ENCODE results near the gene ITIH1. TPM values are rescaled to one million over a fixed set of nuclear protein-coding genes. Genes with fewer than 3 reads are reported as not detected.
A peak's percentile ranks its signal among the peaks of the same experiment; 100 is the strongest.

ITIH1 gene
- total and polyA plus RNA-seq, 7 donors = 0.85 TPM; not detected in 6

GRCh38 chr3:52733256-52733891 is 44.0 kb upstream of the ITIH1 start:
- no peak overlapping the region for H3K4me3 ChIP-seq
- H3K9me3 ChIP-seq = peaks cover 0 to 2% (median 0%) of the 10 kb centered on the region in 4 donors
- no peaks in the 10 kb centered on the region for H3K4me1 ChIP-seq
- no peak for TF ChIP-seq POLR2AphosphoS5 (IDR thresholded peaks at IDR 0.05)
- TF ChIP-seq POLR2A (IDR thresholded peaks at IDR 0.05) = no peak
- no peak for TF ChIP-seq EP300 (IDR thresholded peaks at IDR 0.05)
- no peak for TF ChIP-seq CTCF (IDR thresholded peaks at IDR 0.05)
- 87 to 96% methylated on average over 10 of the region's 10 CpGs for WGBS, 2 donors
- intact Hi-C loops (cut with DNase I) = no loop called here
- no peak for DNase-seq
- H3K27me3 ChIP-seq = no peaks in the 10 kb centered on the region
- peaks cover 6 to 96% (median 14%) of the 10 kb centered on the region in 4 donors for H3K36me3 ChIP-seq
- H3K27ac ChIP-seq = no peak overlapping the region

DNA sequence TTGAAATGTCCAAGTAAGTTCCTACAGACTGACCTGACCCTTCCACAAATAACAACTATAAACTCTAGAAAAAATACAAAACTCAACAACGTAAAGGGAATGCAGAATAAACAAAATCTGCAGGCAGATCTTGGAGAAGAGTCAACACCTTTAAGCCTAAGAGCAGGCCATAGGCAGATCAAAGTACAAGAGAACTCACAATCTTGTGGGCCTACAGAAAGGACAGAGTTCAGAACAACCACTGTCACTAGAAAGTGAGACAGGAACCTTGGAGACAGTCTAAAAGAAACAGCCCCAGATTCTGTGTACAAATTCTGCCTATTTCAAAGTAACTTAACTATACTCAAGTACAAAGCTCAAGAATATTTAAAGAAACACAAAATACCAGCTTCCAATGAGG is 37.7 kb upstream of the ITIH1 start:
- TF ChIP-seq CTCF (IDR thresholded peaks at IDR 0.05) = no peak
- 34 to 80% methylated on average over 1 of the region's 1 CpG for WGBS, 2 donors
- intact Hi-C loops (cut with DNase I) = no loop called here
- Histone ChIP-seq H3K4me3 (no peak overlapping the region), H3K27me3 (no peaks in the 10 kb centered on the region), H3K36me3 (peaks cover 18 to 98% (median 40%) of the 10 kb centered on the region in 4 donors), H3K27ac (no peak overlapping the region), H3K4me1 (no peaks in the 10 kb centered on the region), H3K9me3 (no peaks in the 10 kb centered on the region)
- no peak for DNase-seq

- intact Hi-C loops (cut with DNase I) = no loop called here
- no peaks in the 10 kb centered on the region for H3K9me3 ChIP-seq
- no peak for TF ChIP-seq EP300 (IDR thresholded peaks at IDR 0.05)
- no peak for TF ChIP-seq POLR2A (IDR thresholded peaks at IDR 0.05)
- no peak for TF ChIP-seq POLR2AphosphoS5 (IDR thresholded peaks at IDR 0.05)
- peak in 2 of 4 experiments; percentile 20 to 35 for TF ChIP-seq CTCF (IDR thresholded peaks at IDR 0.05)
- DNase-seq = no peak
- WGBS, 2 donors = 92 to 94% methylated on average over 3 of the region's 3 CpGs
- H3K36me3 ChIP-seq = peaks cover 31 to 100% (median 66%) of the 10 kb centered on the region in 4 donors
- H3K27me3 ChIP-seq = no peaks in the 10 kb centered on the region
- H3K4me3 ChIP-seq = no peak overlapping the region
- H3K4me1 ChIP-seq = no peaks in the 10 kb centered on the region
- no peak overlapping the region for H3K27ac ChIP-seq
These were observed 34.9 kb upstream of the ITIH1 start for GRCh38 chr3:52742418-52743041.

DNA sequence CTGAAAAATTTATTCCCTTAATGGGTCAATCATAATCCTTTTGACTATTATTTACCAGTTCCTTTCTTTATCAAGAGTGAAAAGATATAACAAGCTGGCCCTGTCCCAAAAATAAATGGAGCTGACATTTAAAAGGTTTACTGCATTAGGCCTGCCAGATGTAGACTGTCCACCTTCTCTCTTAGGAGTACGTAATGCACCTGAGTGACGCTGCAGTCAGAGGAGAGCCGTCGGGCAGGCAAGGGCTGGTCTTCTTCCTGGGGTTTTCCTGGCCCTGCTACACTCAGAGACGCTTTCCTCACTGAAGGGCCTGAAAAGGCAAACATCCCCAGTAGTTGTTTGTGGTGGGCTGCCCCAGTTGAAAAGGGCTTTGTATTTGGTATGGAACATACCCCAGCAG is 34.2 kb upstream of the ITIH1 start:
- no peaks in the 10 kb centered on the region for H3K27me3 ChIP-seq
- H3K27ac ChIP-seq = no peak overlapping the region
- H3K9me3 ChIP-seq = no peaks in the 10 kb centered on the region
- no peak for TF ChIP-seq CTCF (IDR thresholded peaks at IDR 0.05)
- TF ChIP-seq POLR2A (IDR thresholded peaks at IDR 0.05) = no peak
- TF ChIP-seq POLR2AphosphoS5 (IDR thresholded peaks at IDR 0.05) = no peak
- no peak for TF ChIP-seq EP300 (IDR thresholded peaks at IDR 0.05)
- DNase-seq = no peak
- H3K36me3 ChIP-seq = peaks cover 31 to 100% (median 66%) of the 10 kb centered on the region in 4 donors
- intact Hi-C loops (cut with DNase I) = no loop called here
- WGBS, 2 donors = 95% methylated on average over 5 of the region's 5 CpGs
- no peak overlapping the region for H3K4me3 ChIP-seq
- no peaks in the 10 kb centered on the region for H3K4me1 ChIP-seq

All from sigmoid colon (tissue), 7 donors.